Stimulated activated CD8-positive, alpha-beta memory T cell treated with anti-CD3 and anti-CD28 coated beads, Interleukin-15, amount 100 ng/mL, for 24 hours (primary cell): ENCODE measurements around the gene BRD3OS.
"Not testable (repeated sequence)": the region's sequence is repeated elsewhere in the genome, so short reads cannot be mapped to it uniquely, and the experiment has no call there.

Source experiments
- DNase-seq: peaks from one replicate; pipeline ENCODE4 v3.0.0-alpha.2; 2020; ENCODE audit warnings: low read depth

BRD3OS gene

DNA sequence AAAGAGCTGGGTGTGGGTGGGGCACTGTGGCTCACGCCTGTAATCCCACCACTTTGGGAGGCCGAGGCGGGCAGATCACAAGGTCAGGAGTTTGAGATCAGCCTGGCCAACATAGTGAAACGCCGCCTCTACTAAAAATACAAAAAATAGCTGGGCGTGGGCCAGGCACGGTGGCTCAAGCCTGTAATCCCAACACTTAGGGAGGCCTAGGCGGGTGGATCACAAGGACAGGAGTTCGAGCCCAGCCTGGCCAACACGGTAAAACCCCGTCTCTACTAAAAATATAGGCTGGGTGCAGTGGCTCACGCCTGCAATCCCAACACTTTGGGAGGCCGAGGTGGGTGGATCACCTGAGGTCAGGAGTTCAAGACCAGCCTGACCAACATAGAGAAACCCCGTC lies 36.5 kb upstream of the BRD3OS start:
- not testable (repeated sequence) for DNase-seq

DNA sequence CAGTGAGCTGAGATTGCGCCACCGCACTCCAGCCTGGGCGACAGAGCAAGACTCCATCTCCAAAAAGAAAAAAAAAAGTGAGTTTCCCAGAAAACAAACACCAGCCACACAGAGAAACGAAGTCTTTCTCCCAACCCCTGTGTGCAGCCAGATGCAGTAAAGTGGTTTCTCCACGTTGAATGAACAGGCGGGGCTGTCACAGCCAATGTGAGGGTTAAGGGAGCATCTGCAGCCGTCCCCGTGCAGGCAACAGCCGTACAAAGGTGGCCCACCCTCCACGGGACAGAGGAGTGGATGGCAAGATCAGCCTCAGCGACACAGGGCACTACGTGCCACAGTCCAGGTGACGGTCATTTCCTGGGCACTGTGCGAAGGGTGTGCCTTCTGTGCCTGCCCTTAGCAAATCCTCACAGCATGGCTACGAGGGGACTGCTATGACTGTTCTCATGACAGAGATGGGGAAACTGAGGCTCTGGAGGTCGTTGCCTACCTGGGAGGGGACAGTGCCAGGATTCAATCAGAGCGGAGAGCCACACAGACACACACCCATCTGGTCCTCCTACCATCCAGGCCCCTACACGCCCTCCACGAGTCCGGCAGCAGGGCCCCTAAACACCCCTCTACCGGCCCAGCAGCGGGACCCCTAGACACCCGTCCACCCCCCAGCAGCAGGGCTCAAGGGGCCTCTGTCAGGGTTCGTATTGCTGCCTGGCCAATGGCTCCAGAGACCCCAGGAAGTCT lies 35.5 kb upstream of the BRD3OS start:
- no peak for DNase-seq

- DNase-seq = no peak
Measured at GRCh38 chr9:133990366-133991213, 34.7 kb upstream of the BRD3OS start.

DNA sequence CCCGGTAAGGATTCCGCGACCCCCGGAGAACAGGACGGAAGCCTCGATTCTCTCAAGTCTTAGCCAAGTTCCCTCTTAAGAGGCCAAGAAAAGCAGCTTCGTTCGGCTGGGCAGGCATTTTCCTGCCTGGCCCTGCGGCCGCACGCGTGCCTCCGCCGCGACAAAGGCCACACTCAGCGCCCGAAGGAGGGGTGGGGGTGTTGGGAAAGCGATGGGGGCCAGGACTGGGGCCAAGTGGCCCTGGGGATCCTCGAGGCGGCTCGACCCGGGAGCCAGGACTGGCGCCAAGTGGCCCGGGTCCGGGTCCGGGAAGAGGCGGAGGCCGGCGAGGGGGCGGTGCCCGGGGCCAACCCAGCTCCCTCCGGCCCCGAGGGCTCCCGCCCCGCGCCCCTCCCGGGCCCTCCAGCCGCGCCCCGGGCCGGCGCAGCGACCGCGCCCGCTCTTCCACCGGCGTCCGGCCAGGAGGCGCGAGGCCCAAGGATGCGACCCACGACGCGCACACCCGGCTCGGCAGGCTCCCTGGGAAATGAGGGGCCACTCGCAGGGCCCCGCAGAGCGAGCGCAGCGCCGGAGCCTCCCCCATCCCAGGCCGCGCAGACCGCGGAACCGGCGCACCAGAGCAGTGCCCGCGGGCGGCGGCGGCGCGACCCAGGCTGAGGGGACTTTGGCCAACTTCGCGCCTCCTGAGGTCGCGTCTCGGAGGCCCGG lies 33.9 kb upstream of the BRD3OS start:
- DNase-seq = no peak

- DNase-seq = no peak
Measured at GRCh38 chr9:133991964-133992779, 33.1 kb upstream of the BRD3OS start, which contains the start of gene VAV2. VAV2 (minus strand) TSS chr9:133992324; CDS start chr9:133992278, 46 bp downstream.

- peak; percentile 61 for DNase-seq
Measured at GRCh38 chr9:133992780-133993634, 32.3 kb upstream of the BRD3OS start.

GRCh38 chr9:133993635-133994253 lies 31.5 kb upstream of the BRD3OS start:
- DNase-seq = no peak

DNA sequence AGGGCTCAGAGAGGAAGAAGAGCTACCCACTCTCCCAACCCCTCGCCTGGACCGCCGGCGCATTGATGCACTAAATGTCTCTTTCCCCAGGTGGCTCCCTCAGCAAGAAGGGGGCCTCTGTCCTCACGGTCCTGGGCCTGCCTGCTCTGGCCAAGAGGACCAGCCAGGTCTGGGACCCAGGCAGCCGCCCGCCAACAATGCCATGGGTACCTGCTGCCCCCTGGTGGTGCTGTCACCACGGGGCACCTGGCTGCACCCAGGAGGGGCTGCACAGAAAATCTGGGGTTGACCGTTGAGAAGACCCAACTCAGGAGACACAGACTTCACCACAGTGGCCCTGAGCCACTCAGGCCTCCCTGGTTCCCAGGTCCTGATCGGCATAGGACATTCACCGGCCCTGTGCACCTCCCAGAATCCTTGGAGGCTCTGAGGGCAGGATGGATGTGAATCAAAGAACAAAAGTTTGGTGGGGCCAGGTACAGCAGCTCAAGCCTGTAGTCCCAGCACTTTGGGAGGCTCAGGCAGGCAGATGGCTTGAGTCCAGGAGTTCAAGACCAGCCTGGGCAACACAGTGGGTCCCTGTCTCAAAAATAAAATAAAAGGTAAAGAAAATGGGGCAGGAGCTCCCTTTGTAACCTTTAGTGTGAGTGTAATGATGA lies 30.8 kb upstream of the BRD3OS start:
- peak; percentile 69 for DNase-seq

GRCh38 chr9:133995012-133995896 lies 30.0 kb upstream of the BRD3OS start:
- no peak for DNase-seq

- DNase-seq = no peak
Measured at GRCh38 chr9:133996531-133997520, 28.5 kb upstream of the BRD3OS start.

GRCh38 chr9:133997584-133997983 lies 27.7 kb upstream of the BRD3OS start:
- DNase-seq = no peak

- no peak for DNase-seq
Measured at GRCh38 chr9:133998915-133999595, 26.2 kb upstream of the BRD3OS start.

DNA sequence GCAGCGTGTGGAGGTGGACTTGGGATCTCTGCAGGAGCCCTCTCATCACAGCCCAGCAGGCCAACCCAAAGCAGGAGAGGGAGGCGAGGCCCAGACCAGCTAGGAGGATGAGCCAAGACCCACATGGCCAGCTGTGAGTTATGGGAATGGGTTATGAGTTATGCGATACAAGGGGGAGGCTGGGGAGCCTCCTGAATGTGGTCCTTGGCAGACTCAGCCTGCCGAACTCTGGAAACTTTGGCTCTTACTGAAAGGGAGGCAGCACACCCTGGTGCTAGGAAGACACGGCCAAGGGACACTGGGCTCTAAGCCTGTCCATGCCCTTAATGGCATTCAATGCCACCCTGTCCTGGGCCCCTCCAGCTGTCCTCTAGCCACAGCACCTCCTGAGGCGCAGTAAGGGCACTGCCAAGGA lies 25.4 kb upstream of the BRD3OS start:
- DNase-seq = no peak

GRCh38 chr9:134002796-134003195 lies 22.5 kb upstream of the BRD3OS start:
- no peak for DNase-seq

DNA sequence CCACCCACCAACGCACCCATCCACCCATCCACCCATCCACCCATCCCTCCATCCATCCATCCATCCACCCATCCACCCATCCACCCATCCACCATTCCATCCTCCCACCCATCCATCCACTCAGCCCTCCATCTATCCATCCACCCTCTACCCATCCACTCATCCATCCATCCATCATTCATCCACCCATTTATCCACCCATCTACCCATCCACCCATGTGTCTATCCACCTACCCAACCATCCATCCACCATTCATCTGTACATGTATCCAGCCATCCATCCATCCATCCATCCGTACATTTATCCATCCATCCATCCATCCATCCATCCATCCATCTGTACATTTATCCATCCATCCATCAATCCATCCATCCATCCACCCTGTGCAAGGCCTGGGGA lies 22.0 kb upstream of the BRD3OS start:
- no peak for DNase-seq

DNA sequence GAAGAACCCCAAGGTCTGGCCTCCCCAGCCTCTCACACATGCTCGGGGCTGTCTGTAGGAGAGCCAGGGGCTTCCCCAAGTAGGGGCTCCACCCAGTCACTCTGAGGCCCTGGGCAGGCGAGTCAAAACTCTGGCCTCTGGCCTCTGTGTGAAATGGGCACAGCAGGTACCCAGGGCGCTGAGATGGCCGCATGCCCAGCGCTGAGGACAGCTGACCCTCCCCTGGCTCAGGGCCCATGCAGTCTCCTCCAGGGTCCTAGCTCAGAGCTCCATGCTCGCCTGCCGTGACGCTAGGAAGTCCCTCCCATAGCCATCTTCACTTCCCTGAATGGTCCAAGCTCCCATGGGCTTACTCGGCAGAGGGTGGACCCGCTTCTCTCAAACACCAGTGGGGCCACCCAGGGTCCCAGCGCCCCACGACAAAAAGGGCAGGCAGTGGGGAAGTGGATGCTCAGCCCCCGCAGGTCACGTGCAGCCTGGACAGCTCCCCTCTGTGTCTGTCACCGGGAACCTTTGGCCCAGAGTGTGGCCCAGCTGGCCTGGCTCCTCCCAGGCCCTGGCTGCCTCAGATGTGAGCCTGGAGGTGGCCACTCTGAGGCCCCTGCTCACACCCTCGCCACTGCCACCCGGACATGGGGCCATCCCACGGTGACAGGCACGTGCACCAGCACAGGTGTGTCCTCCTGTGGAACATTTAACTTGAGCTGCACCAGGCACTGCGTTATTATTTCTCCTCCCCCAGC lies 21.0 kb upstream of the BRD3OS start:
- DNase-seq = no peak
